Loucy (cell line): ENCODE measurements around the gene SEC14L2.
A peak's percentile ranks its signal among the peaks of the same experiment; 100 is the strongest.
"Not testable (repeated sequence)": the region's sequence is repeated elsewhere in the genome, so short reads cannot be mapped to it uniquely, and the experiment has no call there.

Experiments
- H2AFZ ChIP-seq: fragments of 200-600 bp; sonication (generic); 2 replicates; pipeline ENCODE4 v1.6.0; 2016; ENCODE audit warnings: antibody characterized with exemption, mild to moderate bottlenecking, low read length, moderate library complexity
- H3F3A ChIP-seq: fragments of 200-600 bp; 2 replicates; pipeline ENCODE4 v1.6.0; 2016; ENCODE audit warnings: antibody characterized with exemption, low read depth, mild to moderate bottlenecking
- H3K27me3 ChIP-seq: fragments of 200-600 bp; sonication (generic); 2 replicates; pipeline ENCODE4 v1.6.1; 2014; ENCODE audit warnings: low read length, mild to moderate bottlenecking; ENCODE audit not compliant: insufficient read depth, poor library complexity, severe bottlenecking
- H3K36me3 ChIP-seq: fragments of 200-600 bp; sonication (generic); 2 replicates; pipeline ENCODE4 v1.6.1; 2016; ENCODE audit warnings: low read length; ENCODE audit not compliant: insufficient read depth
- H3K4me1 ChIP-seq: fragments of 200-600 bp; sonication (generic); 2 replicates; pipeline ENCODE4 v1.5.1; 2014; ENCODE audit warnings: low read length, mild to moderate bottlenecking; ENCODE audit not compliant: insufficient read depth, poor library complexity, severe bottlenecking
- H3K4me2 ChIP-seq: fragments of 200-600 bp; sonication (generic); 2 replicates; pipeline ENCODE4 v1.6.0; 2014; ENCODE audit warnings: antibody characterized with exemption, low read length, low read depth, mild to moderate bottlenecking; ENCODE audit not compliant: poor library complexity, severe bottlenecking
- H3K4me3 ChIP-seq: fragments of 200-600 bp; sonication (generic); 2 replicates; pipeline ENCODE4 v1.5.1; 2014; ENCODE audit warnings: low read length, mild to moderate bottlenecking, mixed read lengths; ENCODE audit not compliant: poor library complexity, severe bottlenecking
- H3K79me2 ChIP-seq: fragments of 200-600 bp; sonication (generic); 2 replicates; pipeline ENCODE4 v1.6.1; 2014; ENCODE audit warnings: low read length; ENCODE audit not compliant: insufficient read depth
- H3K9ac ChIP-seq: fragments of 200-600 bp; sonication (generic); 2 replicates; pipeline ENCODE4 v1.6.0; 2014; ENCODE audit warnings: mild to moderate bottlenecking, low read depth, low read length, moderate library complexity; ENCODE audit not compliant: poor library complexity, severe bottlenecking
- H3K9me2 ChIP-seq: fragments of 200-600 bp; sonication (generic); replicated peaks from 2 replicates; pipeline ENCODE4 v1.6.1; 2016; ENCODE audit warnings: low read depth, low read length, mixed read lengths
- H3K9me3 ChIP-seq: fragments of 200-600 bp; sonication (generic); 2 replicates; pipeline ENCODE4 v1.6.1; 2014; ENCODE audit warnings: mild to moderate bottlenecking, antibody characterized with exemption, low read length, low read depth; ENCODE audit not compliant: insufficient read depth
- H4K20me1 ChIP-seq: fragments of 200-600 bp; sonication (generic); 2 replicates; pipeline ENCODE4 v1.6.0; 2014; ENCODE audit warnings: antibody characterized with exemption, low read length, mild to moderate bottlenecking; ENCODE audit not compliant: insufficient read depth, poor library complexity, severe bottlenecking
- CTCF ChIP-seq: fragments of 200-600 bp; sonication (generic); conservative IDR thresholded peaks from 2 replicates; pipeline ENCODE4 v1.5.1; 2014; ENCODE audit warnings: mild to moderate bottlenecking, antibody characterized with exemption, low read length
- EZH2phosphoT487 ChIP-seq: fragments of 200-600 bp; IDR thresholded peaks from 2 replicates; pipeline ENCODE4 v1.6.1; 2018; ENCODE audit warnings: antibody characterized with exemption, mild to moderate bottlenecking, moderate library complexity, borderline replicate concordance

SEC14L2 gene

GRCh38 chr22:30444632-30445437 lies 48.0 kb downstream of the SEC14L2 start:
- Histone ChIP-seq H3K79me2 (no peaks in the 10 kb centered on the region), H3K9ac (peak overlapping the region; percentile 11), H2AFZ (peak overlapping the region; percentile 85), H3K4me1 (peaks cover 19% of the 10 kb centered on the region), H3K9me2 (no peaks in the 10 kb centered on the region), H3K9me3 (no peaks in the 10 kb centered on the region), H3K4me3 (peak overlapping the region; percentile 51), H3K36me3 (no peaks in the 10 kb centered on the region), H4K20me1 (no peaks in the 10 kb centered on the region), H3K4me2 (peak overlapping the region; percentile 62), H3K27me3 (peaks cover 32% of the 10 kb centered on the region), H3F3A (no peaks in the 10 kb centered on the region)
- TF ChIP-seq EZH2phosphoT487 (no peak), CTCF (peak; percentile 92)

DNA sequence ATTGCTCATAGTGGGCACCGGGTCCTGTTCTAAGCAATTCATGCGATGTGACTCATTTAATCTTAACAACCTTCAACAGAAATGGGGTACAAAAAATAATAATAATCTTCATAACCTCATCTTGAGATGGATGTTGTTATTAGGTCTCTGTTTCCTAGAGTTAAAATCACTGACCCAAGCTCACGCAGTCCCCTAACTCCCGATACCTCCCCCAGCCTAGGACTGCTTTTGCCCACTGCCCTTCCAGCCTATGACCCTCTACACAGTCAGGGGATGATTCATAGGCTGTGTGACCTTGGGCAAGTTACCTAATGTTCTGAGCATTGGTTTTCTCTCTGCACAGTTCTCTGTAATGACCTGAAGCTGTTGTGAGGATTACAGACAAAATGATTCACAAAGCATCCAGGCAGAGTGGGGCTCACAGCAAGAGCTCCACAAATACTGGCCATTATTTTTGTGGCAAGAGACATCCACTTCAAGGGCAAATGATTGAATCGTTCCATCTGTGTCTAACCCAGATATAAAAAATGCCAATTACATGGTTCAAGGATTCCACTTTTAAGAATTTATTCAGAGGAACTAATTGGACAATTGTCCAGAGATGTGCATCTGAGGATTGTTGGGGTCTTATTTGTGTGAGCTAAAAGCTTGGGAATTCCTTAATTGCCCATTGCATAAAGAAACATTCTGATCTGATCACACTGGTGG lies 48.8 kb downstream of the SEC14L2 start:
- Histone ChIP-seq H3K9ac (no peak overlapping the region), H3F3A (no peaks in the 10 kb centered on the region), H3K27me3 (peaks cover 32% of the 10 kb centered on the region), H3K9me3 (no peaks in the 10 kb centered on the region), H3K9me2 (no peaks in the 10 kb centered on the region), H2AFZ (peak overlapping the region; percentile 85; the same call in 1 of the 2 replicates), H3K36me3 (no peaks in the 10 kb centered on the region), H3K4me3 (no peak overlapping the region), H3K79me2 (no peaks in the 10 kb centered on the region), H3K4me1 (peaks cover 19% of the 10 kb centered on the region), H4K20me1 (no peaks in the 10 kb centered on the region), H3K4me2 (no peak overlapping the region)
- TF ChIP-seq EZH2phosphoT487 (no peak), CTCF (peak; percentile 33; the same call in 1 of the 2 replicates)

DNA sequence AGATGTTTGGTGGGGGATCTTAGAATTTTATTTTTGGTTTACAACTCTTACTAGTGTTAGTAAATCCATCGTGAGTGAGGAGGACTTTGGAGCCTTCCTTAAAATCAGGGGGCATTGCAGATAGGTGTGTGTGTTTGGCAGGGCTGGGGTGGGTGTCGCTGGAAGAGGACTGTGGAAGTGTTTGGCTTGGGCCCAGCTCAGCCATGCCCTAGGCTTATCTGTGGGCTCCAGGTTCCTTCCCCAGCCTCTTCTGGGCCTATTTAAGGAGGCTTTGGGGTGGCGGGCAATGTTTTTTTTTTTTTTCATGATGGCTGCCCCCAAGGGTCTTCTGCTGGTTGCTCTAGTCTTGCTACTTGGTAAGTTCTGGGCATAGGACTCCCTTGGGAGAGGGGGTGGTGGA lies 50.8 kb downstream of the SEC14L2 start:
- Histone ChIP-seq H3K4me3 (no peak overlapping the region), H3K4me2 (no peak overlapping the region), H3K9me2 (no peaks in the 10 kb centered on the region), H4K20me1 (no peaks in the 10 kb centered on the region), H3K27me3 (peaks cover 19% of the 10 kb centered on the region), H3K9me3 (no peaks in the 10 kb centered on the region), H3K4me1 (peaks cover 9% of the 10 kb centered on the region), H3K36me3 (no peaks in the 10 kb centered on the region), H3F3A (no peaks in the 10 kb centered on the region), H2AFZ (no peak overlapping the region), H3K9ac (no peak overlapping the region), H3K79me2 (no peaks in the 10 kb centered on the region)
- no peak for TF ChIP-seq EZH2phosphoT487
- no peak for TF ChIP-seq CTCF

- H3K36me3 ChIP-seq, H3F3A ChIP-seq, H3K4me2 ChIP-seq, H3K4me1 ChIP-seq, H3K9me3 ChIP-seq, H3K4me3 ChIP-seq, H3K9me2 ChIP-seq, H4K20me1 ChIP-seq, H3K79me2 ChIP-seq, H3K9ac ChIP-seq, H2AFZ ChIP-seq: not testable (repeated sequence)
- peaks cover 12% of the 10 kb centered on the region for H3K27me3 ChIP-seq
These were observed 54.7 kb downstream of the SEC14L2 start for GRCh38 chr22:30451488-30451887.
